Measurements from ENCODE around the gene SUPT6H.
"Not testable (repeated sequence)": the region's sequence is repeated elsewhere in the genome, so short reads cannot be mapped to it uniquely, and the experiment has no call there.

The SUPT6H gene

GRCh38 chr17:28657756-28658155, 4.2 kb upstream of the SUPT6H start:
- no peak overlapping the region for H3K27ac ChIP-seq
- DNase-seq: no peak
- H3K4me3 ChIP-seq (ENCODE audit: low read depth, low read length): no peak overlapping the region
- H3K9me3 ChIP-seq (ENCODE audit: severe bottlenecking): no peaks in the 10 kb centered on the region
- no peak for TF ChIP-seq CTCF (IDR thresholded peaks at IDR 0.05; ENCODE audit: low read depth, low read length)
- no peaks in the 10 kb centered on the region for H3K27me3 ChIP-seq (ENCODE audit: insufficient read depth, low read depth, severe bottlenecking)
- H3K36me3 ChIP-seq: peaks cover 42% of the 10 kb centered on the region

DNA sequence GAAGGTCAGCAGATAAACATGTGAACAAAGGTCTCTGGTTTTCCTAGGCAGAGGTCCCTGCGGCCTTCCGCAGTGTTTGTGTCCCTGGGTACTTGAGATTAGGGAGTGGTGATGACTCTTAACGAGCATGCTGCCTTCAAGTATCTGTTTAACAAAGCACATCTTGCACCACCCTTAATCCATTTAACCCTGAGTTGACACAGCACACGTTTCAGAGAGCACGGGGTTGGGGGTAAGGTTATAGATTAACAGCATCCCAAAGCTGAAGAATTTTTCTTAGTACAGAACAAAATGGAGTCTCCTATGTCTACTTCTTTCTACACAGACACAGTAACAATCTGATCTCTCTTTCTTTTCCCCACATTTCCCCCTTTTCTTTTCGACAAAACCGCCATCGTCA, 3.7 kb upstream of the SUPT6H start:
- not testable (repeated sequence) for H3K4me3 ChIP-seq (ENCODE audit: low read depth, low read length); H3K27ac ChIP-seq; DNase-seq; H3K9me3 ChIP-seq (ENCODE audit: severe bottlenecking); H3K27me3 ChIP-seq (ENCODE audit: insufficient read depth, low read depth, severe bottlenecking)
- peaks cover 36% of the 10 kb centered on the region for H3K36me3 ChIP-seq

DNA sequence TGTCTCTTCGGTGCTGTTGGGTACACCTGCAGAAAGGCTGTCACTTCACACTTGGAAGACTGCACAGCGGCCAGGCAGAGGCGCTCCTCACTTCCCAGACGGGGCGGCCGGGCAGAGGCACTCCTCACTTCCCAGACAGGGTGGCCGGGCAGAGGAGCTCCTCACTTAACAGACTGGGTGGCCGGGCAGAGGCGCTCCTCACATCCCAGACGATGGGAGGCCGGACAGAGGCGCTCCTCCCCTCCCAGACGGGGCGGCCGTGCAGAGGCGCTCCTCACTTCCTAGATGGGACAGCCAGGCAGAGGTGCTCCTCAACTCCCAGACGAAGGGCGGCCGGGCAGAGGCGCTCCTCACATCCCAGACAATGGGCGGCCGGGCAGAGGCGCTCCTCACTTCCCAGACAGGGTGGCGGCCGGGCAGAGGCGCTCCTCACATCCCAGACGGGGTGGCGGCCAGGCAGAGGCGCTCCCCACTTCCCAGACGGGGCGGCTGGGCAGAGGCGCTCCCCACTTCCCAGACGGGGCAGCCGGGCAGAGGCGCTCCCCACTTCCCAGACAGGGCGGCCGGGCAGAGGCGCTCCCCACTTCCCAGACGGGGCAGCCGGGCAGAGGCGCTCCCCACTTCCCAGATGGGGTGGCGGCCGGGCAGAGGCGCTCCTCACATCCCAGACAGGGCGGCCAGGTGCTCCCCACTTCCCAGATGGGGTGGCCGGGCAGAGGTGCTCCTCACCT, 3.1 kb upstream of the SUPT6H start:
- DNase-seq: not testable (repeated sequence)

DNA sequence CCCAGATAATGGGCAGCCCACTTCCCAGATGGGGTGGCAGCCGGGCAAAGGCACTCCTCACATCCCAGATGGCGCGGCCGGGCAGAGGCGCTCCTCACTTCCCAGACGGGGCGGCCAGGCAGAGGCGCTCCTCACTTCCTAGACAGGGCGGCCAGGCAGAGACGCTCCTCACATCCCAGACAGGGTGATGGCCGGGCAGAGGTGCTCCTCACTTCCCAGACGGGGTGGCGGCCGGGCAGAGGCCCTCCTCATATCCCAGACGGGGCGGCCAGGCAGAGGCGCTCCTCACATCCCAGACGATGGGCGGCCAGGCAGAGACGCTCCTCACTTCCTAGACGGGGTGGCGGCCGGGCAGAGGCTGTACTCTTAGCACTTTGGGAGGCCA, 2.5 kb upstream of the SUPT6H start:
- not testable (repeated sequence) for H3K27ac ChIP-seq; H3K9me3 ChIP-seq (ENCODE audit: severe bottlenecking); H3K27me3 ChIP-seq (ENCODE audit: insufficient read depth, low read depth, severe bottlenecking); DNase-seq; H3K4me3 ChIP-seq (ENCODE audit: low read depth, low read length)
- peaks cover 37% of the 10 kb centered on the region for H3K36me3 ChIP-seq

More for the DNA sequence above, 3.1 kb upstream of the SUPT6H start:
- H3K27me3 ChIP-seq (ENCODE audit: insufficient read depth, low read depth, severe bottlenecking); H3K4me3 ChIP-seq (ENCODE audit: low read depth, low read length); H3K9me3 ChIP-seq (ENCODE audit: severe bottlenecking); H3K27ac ChIP-seq: not testable (repeated sequence)
- H3K36me3 ChIP-seq: peaks cover 35% of the 10 kb centered on the region

GRCh38 chr17:28662527-28662829, 473 bp downstream of the SUPT6H start:
- H3K4me3 ChIP-seq (ENCODE audit: low read depth, low read length): peak overlapping the region; percentile 77
- peak overlapping the region; percentile 98 for H3K27ac ChIP-seq
- TF ChIP-seq CTCF (IDR thresholded peaks at IDR 0.05; ENCODE audit: low read depth, low read length): no peak
- peaks cover 52% of the 10 kb centered on the region for H3K36me3 ChIP-seq
- DNase-seq: no peak
- no peaks in the 10 kb centered on the region for H3K9me3 ChIP-seq (ENCODE audit: severe bottlenecking)
- no peaks in the 10 kb centered on the region for H3K27me3 ChIP-seq (ENCODE audit: insufficient read depth, low read depth, severe bottlenecking)

- TF ChIP-seq CTCF (IDR thresholded peaks at IDR 0.05; ENCODE audit: low read depth, low read length): no peak
- Histone ChIP-seq H3K36me3 (peaks cover 51% of the 10 kb centered on the region), H3K4me3 (ENCODE audit: low read depth, low read length) (no peak overlapping the region), H3K27me3 (ENCODE audit: insufficient read depth, low read depth, severe bottlenecking) (no peaks in the 10 kb centered on the region), H3K9me3 (ENCODE audit: severe bottlenecking) (no peaks in the 10 kb centered on the region), H3K27ac (peak overlapping the region; percentile 98; the same call in 1 of the 2 replicates)
- no peak for DNase-seq
Measured at GRCh38 chr17:28663723-28664122, 1.7 kb downstream of the SUPT6H start.

DNA sequence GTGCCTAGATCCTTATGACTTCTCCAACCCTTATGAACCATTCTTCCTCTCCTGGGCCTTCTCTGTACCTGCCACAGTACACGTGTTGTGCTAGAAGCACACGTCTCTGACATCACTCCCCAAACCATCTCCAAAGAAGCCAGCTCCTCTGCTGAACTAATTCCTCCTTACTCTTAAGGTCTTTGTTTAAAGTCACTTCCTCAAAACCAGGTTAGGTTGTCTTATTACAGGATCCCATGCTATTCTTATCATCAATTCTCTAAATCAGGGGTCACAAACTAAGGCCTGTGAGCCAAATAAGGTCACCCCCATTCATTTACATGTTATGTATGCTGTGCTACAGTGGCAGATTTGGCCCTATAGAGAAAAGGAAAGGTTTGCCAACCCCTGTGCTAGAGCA, 4.0 kb downstream of the SUPT6H start:
- Histone ChIP-seq H3K36me3 (peaks cover 57% of the 10 kb centered on the region), H3K4me3 (ENCODE audit: low read depth, low read length) (no peak overlapping the region), H3K27me3 (ENCODE audit: insufficient read depth, low read depth, severe bottlenecking) (no peaks in the 10 kb centered on the region), H3K9me3 (ENCODE audit: severe bottlenecking) (no peaks in the 10 kb centered on the region), H3K27ac (no peak overlapping the region)
- no peak for DNase-seq
- no peak for TF ChIP-seq CTCF (IDR thresholded peaks at IDR 0.05; ENCODE audit: low read depth, low read length)
